ENCODE measurements around the gene BTG2. TPM values are rescaled to one million over a fixed set of nuclear protein-coding genes. Genes with fewer than 3 reads are reported as not detected.

BTG2 gene
- total RNA-seq, 4 donors from 2014 or later = 98.6 to 205 (median 131) TPM

GRCh38 chr1:203321273-203322052 is 16.1 kb downstream of the BTG2 start:
- TF ChIP-seq, protein P1, sequence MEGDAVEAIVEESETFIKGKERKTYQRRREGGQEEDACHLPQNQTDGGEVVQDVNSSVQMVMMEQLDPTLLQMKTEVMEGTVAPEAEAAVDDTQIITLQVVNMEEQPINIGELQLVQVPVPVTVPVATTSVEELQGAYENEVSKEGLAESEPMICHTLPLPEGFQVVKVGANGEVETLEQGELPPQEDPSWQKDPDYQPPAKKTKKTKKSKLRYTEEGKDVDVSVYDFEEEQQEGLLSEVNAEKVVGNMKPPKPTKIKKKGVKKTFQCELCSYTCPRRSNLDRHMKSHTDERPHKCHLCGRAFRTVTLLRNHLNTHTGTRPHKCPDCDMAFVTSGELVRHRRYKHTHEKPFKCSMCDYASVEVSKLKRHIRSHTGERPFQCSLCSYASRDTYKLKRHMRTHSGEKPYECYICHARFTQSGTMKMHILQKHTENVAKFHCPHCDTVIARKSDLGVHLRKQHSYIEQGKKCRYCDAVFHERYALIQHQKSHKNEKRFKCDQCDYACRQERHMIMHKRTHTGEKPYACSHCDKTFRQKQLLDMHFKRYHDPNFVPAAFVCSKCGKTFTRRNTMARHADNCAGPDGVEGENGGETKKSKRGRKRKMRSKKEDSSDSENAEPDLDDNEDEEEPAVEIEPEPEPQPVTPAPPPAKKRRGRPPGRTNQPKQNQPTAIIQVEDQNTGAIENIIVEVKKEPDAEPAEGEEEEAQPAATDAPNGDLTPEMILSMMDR (IDR thresholded peaks at IDR 0.05) = no peak
- TF ChIP-seq POLR2A (IDR thresholded peaks at IDR 0.05) = no peak
- 80 to 83% methylated on average over 6 of the region's 6 CpGs for WGBS, 2 donors
- intact Hi-C loops (cut with DNase I; ENCODE audit: low total_unique reads) = no loop called here
- no peak overlapping the region for H3K4me3 ChIP-seq (ENCODE audit: low read depth, poor library complexity, severe bottlenecking)
- no peak for DNase-seq (ENCODE audit: low spot score in 2 of 2)

DNA sequence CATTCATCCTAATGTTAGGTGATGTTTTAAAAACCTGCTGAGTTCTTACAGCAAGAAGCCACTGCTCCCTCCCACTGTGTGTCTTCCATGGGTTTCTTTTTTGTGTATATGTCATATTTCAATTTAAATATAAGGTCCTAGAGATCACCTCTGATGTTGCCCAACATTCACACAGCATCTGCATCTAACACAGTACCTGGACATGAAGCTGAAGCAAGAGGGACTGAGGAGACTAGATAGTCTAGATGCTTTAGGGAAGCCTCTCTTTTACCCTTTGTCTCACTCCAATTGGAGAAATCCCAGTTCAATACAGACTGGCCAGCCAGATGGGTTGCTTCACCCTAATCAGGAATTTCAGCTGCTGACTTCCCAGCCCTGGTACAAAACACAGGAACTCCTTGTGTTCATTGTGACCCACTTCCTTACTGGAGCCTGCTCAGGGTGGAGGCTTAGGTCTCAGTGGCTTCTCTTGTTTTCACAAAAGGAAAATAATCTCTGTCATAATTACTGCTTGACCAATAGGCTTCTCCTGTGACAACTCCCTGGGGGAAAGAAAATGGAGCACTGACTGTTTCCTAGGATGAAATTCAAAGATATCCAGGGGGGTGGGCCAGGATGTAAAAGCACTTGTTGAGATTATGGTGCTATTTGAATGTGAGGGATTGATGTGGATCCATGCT is 17.3 kb downstream of the BTG2 start:
- no peak overlapping the region for H3K4me3 ChIP-seq (ENCODE audit: low read depth, poor library complexity, severe bottlenecking)
- DNase-seq (ENCODE audit: low spot score in 2 of 2) = peak in 1 of 2 donors; percentile 41
- intact Hi-C loops (cut with DNase I; ENCODE audit: low total_unique reads) = no loop called here
- TF ChIP-seq, protein P1 (IDR thresholded peaks at IDR 0.05) = no peak
- TF ChIP-seq POLR2A (IDR thresholded peaks at IDR 0.05) = no peak

- H3K4me3 ChIP-seq (ENCODE audit: low read depth, poor library complexity, severe bottlenecking) = no peak overlapping the region
- intact Hi-C loops (cut with DNase I; ENCODE audit: low total_unique reads) = no loop called here
- TF ChIP-seq POLR2A (IDR thresholded peaks at IDR 0.05) = no peak
- TF ChIP-seq, protein P1 (IDR thresholded peaks at IDR 0.05) = no peak
- WGBS, 2 donors = 66 to 69% methylated on average over 3 of the region's 3 CpGs
- no peak for DNase-seq (ENCODE audit: low spot score in 2 of 2)
Measured at GRCh38 chr1:203323587-203323986, 18.3 kb downstream of the BTG2 start.

DNA sequence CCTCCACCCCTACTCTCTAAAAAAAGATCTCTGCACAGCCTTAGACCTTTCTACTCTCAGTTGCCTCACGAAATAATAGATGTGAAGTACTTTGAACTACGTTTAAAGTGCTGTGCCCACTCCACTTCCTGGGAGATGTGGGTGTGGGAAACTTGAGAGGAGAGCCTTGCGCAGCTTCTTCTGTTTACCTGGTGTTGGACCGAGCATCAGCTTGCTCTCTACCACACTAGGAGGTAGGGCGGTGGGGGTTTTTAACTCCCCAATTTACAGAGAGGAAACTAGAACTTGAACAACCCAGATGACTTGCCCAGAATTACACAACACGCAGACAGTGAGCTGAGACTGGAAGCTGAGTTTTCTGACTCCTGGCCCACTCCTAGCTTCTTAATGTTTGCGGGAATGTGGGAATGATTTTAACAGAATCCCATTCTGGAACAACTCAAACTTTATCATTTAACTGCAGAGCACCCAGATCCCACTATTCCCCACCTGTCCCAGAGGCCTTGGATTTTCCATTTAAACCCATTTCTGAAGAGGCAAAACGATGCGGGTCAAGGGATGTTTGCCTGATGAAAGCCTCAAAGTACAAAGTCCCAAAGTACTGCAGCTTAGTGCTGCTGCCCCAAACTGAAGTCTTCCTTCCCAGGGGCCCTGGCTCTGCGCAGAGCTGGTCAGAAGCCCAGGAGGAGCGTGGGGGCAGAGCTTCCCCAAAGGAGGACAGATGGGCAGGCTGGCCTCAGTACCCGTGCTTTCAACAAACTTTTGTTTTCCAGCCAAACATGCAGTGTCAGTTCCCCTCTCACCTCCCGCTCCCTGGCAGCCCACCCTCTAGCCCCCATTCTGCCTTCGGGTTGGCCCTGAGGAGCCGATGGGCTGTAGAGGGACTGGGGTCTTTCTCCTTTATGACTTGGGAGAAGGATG is 19.0 kb downstream of the BTG2 start:
- no peak overlapping the region for H3K4me3 ChIP-seq (ENCODE audit: low read depth, poor library complexity, severe bottlenecking)
- intact Hi-C loops (cut with DNase I; ENCODE audit: low total_unique reads) = no loop called here
- no peak for DNase-seq (ENCODE audit: low spot score in 2 of 2)
- TF ChIP-seq, protein P1 (IDR thresholded peaks at IDR 0.05) = no peak
- TF ChIP-seq POLR2A (IDR thresholded peaks at IDR 0.05) = no peak
- WGBS, 2 donors = 70 to 77% methylated on average over 15 of the region's 15 CpGs

DNA sequence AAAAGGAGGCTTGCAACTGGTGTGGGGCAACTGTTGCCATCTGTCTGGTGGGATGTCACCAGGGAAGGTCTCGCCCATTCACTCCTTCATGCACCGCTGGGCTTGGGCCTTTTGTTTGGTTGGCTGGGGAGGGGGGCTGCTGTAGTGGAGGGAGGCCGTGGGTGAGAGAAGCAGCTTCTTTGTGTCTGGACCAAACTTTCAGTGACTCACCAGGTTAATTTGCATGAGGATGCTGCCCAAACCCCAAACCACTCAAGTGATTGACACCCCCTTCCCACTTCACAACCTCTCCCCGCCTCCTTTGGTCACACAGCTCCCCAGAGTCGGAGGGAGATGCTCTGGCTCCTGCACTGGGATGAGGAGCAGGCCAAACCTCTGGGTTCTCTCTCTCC is 19.7 kb downstream of the BTG2 start:
- no peak overlapping the region for H3K4me3 ChIP-seq (ENCODE audit: low read depth, poor library complexity, severe bottlenecking)
- TF ChIP-seq, protein P1 (IDR thresholded peaks at IDR 0.05) = no peak
- no peak for TF ChIP-seq POLR2A (IDR thresholded peaks at IDR 0.05)
- WGBS, 2 donors = 47 to 63% methylated on average over 5 of the region's 5 CpGs
- intact Hi-C loops (cut with DNase I; ENCODE audit: low total_unique reads) = no loop called here
- no peak for DNase-seq (ENCODE audit: low spot score in 2 of 2)
